GM23338 (cell line): ENCODE results near the gene DTYMK.

Experiments
- CREB1 ChIP-seq: fragments of 250-450 bp; sonication (Bioruptor Pico); IDR thresholded peaks from 2 replicates; pipeline ENCODE4 v1.5.0; 2020; ENCODE audit warnings: low read depth, mild to moderate bottlenecking, moderate library complexity
- ETS1 ChIP-seq: IDR thresholded peaks from 2 replicates; pipeline ENCODE4 v1.6.1; 2016; ENCODE audit warnings: antibody characterized with exemption
- EZH2 ChIP-seq: fragments of 200-600 bp; sonication (generic); IDR thresholded peaks from one replicate; pipeline ENCODE4 v1.8.0; 2017; ENCODE audit warnings: antibody characterized with exemption, mild to moderate bottlenecking, low read depth; ENCODE audit not compliant: unreplicated experiment
- NANOG ChIP-seq: IDR thresholded peaks from 2 replicates; pipeline ENCODE4 v1.6.1; 2016; ENCODE audit warnings: antibody characterized with exemption, borderline replicate concordance
- POLR2AphosphoS5 ChIP-seq: IDR thresholded peaks from 2 replicates; pipeline ENCODE4 v1.6.1; 2016; ENCODE audit warnings: antibody characterized with exemption, low read depth
- ZNF114 ChIP-seq: fragments of 250-450 bp; sonication (Bioruptor Pico); IDR thresholded peaks from 2 replicates; pipeline ENCODE4 v1.5.0; 2020; ENCODE audit warnings: mild to moderate bottlenecking, moderate library complexity
- ZNF331 ChIP-seq: fragments of 250-450 bp; sonication (Bioruptor Pico); IDR thresholded peaks from 2 replicates; pipeline ENCODE4 v1.5.0; 2020; ENCODE audit warnings: low read depth, mild to moderate bottlenecking, moderate library complexity
- TF ChIP-seq, protein P1 (sequence below), 2 experiments: fragments of 200-600 bp in 1 of 2; sonication (generic) in 1 of 2; conservative IDR thresholded peaks; 2 replicates each; pipeline versions ENCODE4 v1.5.1 to v1.6.1; 2016 to 2017; ENCODE audit warnings: antibody characterized with exemption in 2 of 2, low read depth in 2 of 2, mild to moderate bottlenecking in 2 of 2, moderate library complexity in 1 of 2
- TF ChIP-seq, protein P2 (sequence below): IDR thresholded peaks from one replicate; pipeline ENCODE4 v1.6.1; 2018; ENCODE audit warnings: antibody characterized with exemption; ENCODE audit not compliant: unreplicated experiment

- TF ChIP-seq, protein P1, sequence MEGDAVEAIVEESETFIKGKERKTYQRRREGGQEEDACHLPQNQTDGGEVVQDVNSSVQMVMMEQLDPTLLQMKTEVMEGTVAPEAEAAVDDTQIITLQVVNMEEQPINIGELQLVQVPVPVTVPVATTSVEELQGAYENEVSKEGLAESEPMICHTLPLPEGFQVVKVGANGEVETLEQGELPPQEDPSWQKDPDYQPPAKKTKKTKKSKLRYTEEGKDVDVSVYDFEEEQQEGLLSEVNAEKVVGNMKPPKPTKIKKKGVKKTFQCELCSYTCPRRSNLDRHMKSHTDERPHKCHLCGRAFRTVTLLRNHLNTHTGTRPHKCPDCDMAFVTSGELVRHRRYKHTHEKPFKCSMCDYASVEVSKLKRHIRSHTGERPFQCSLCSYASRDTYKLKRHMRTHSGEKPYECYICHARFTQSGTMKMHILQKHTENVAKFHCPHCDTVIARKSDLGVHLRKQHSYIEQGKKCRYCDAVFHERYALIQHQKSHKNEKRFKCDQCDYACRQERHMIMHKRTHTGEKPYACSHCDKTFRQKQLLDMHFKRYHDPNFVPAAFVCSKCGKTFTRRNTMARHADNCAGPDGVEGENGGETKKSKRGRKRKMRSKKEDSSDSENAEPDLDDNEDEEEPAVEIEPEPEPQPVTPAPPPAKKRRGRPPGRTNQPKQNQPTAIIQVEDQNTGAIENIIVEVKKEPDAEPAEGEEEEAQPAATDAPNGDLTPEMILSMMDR (conservative IDR thresholded peaks at IDR 0.05; ENCODE audit: low read depth in 2 of 2) = no peak
- no peak for TF ChIP-seq CREB1 (CRISPR knock-in tag)
- TF ChIP-seq, protein P2, sequence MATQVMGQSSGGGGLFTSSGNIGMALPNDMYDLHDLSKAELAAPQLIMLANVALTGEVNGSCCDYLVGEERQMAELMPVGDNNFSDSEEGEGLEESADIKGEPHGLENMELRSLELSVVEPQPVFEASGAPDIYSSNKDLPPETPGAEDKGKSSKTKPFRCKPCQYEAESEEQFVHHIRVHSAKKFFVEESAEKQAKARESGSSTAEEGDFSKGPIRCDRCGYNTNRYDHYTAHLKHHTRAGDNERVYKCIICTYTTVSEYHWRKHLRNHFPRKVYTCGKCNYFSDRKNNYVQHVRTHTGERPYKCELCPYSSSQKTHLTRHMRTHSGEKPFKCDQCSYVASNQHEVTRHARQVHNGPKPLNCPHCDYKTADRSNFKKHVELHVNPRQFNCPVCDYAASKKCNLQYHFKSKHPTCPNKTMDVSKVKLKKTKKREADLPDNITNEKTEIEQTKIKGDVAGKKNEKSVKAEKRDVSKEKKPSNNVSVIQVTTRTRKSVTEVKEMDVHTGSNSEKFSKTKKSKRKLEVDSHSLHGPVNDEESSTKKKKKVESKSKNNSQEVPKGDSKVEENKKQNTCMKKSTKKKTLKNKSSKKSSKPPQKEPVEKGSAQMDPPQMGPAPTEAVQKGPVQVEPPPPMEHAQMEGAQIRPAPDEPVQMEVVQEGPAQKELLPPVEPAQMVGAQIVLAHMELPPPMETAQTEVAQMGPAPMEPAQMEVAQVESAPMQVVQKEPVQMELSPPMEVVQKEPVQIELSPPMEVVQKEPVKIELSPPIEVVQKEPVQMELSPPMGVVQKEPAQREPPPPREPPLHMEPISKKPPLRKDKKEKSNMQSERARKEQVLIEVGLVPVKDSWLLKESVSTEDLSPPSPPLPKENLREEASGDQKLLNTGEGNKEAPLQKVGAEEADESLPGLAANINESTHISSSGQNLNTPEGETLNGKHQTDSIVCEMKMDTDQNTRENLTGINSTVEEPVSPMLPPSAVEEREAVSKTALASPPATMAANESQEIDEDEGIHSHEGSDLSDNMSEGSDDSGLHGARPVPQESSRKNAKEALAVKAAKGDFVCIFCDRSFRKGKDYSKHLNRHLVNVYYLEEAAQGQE = no peak
- TF ChIP-seq ZNF114 (CRISPR knock-in tag) = no peak
- no peak for TF ChIP-seq POLR2AphosphoS5
- no peak for TF ChIP-seq NANOG
- no peak for TF ChIP-seq EZH2
- no peak for TF ChIP-seq ZNF331 (CRISPR knock-in tag)
- no peak for TF ChIP-seq ETS1
Measured at GRCh38 chr2:241629762-241630435, 56.7 kb downstream of the DTYMK start.
